GM21717 (cell line): ENCODE data around the gene CTU2.

ENCODE experiments used
- ATAC-seq: cut with Tn5 transposase; IDR thresholded peaks from one replicate; pipeline ENCODE4 v1.9.1; 2021; ENCODE audit warnings: mild to moderate bottlenecking, moderate library complexity; ENCODE audit not compliant: unreplicated experiment

Gene CTU2

GRCh38 chr16:88713054-88713453, 6.8 kb downstream of the CTU2 start:
- ATAC-seq: no peak

GRCh38 chr16:88713568-88714419, 7.5 kb downstream of the CTU2 start:
- no peak for ATAC-seq

- ATAC-seq: no peak
These were observed 8.4 kb downstream of the CTU2 start for GRCh38 chr16:88714420-88715302.

- ATAC-seq: no peak
These were observed 9.2 kb downstream of the CTU2 start for GRCh38 chr16:88715312-88716190.

GRCh38 chr16:88716201-88716600, 9.9 kb downstream of the CTU2 start:
- no peak for ATAC-seq

- ATAC-seq: no peak
These were observed 10.3 kb downstream of the CTU2 start for GRCh38 chr16:88716601-88717001.

GRCh38 chr16:88718178-88718577, 11.9 kb downstream of the CTU2 start:
- no peak for ATAC-seq

GRCh38 chr16:88719267-88719932, 13.1 kb downstream of the CTU2 start:
- no peak for ATAC-seq

- ATAC-seq: no peak
These were observed 13.6 kb downstream of the CTU2 start for GRCh38 chr16:88719933-88720296.

GRCh38 chr16:88720396-88720970, 14.2 kb downstream of the CTU2 start:
- ATAC-seq: no peak

- no peak for ATAC-seq
These were observed 14.9 kb downstream of the CTU2 start for GRCh38 chr16:88721236-88721635.

- no peak for ATAC-seq
These were observed 15.8 kb downstream of the CTU2 start for GRCh38 chr16:88721815-88722755.

- ATAC-seq: no peak
These were observed 16.6 kb downstream of the CTU2 start for GRCh38 chr16:88722784-88723506.

GRCh38 chr16:88723507-88723887, 17.2 kb downstream of the CTU2 start:
- no peak for ATAC-seq

GRCh38 chr16:88723911-88724310, 17.6 kb downstream of the CTU2 start:
- no peak for ATAC-seq

- no peak for ATAC-seq
These were observed 18.7 kb downstream of the CTU2 start for GRCh38 chr16:88724855-88725555.

- no peak for ATAC-seq
These were observed 19.5 kb downstream of the CTU2 start for GRCh38 chr16:88725609-88726407.
